ENCODE data around the gene AGTRAP. TPM values are rescaled to one million over a fixed set of nuclear protein-coding genes. Genes with fewer than 3 reads are reported as not detected.

AGTRAP gene
- total and polyA plus RNA-seq, 2 of the 4 experiments (the other 2 are of a cell fraction), result 21.5 to 57.7 TPM

- peak overlapping the region; percentile 1; the same call in 1 of the 2 replicates for H2BK120ac ChIP-seq (ENCODE audit: low read depth, low read length)
- H3K23ac ChIP-seq (ENCODE audit: low read depth, low read length), result peak overlapping the region; percentile 21; the same call in 1 of the 2 replicates
- H3K27ac ChIP-seq (ENCODE audit: insufficient read depth, low read length), result peak overlapping the region; percentile 66
- no peak overlapping the region for H2BK15ac ChIP-seq (ENCODE audit: low read depth, low read length)
- H4K20me1 ChIP-seq (ENCODE audit: insufficient read depth, low read length), result peaks cover 4% of the 10 kb centered on the region; the same call in 1 of the 2 replicates
- peaks cover 7% of the 10 kb centered on the region for H3K4me1 ChIP-seq (ENCODE audit: control insufficient read depth, insufficient read depth, low read length)
- no peaks in the 10 kb centered on the region for H3K9me3 ChIP-seq (ENCODE audit: control insufficient read depth, insufficient read depth, low read length)
- peak overlapping the region; percentile 95 for H3K4ac ChIP-seq (ENCODE audit: low read depth, low read length)
- H3K4me2 ChIP-seq (ENCODE audit: low read depth, low read length), result peak overlapping the region; percentile 94
- intact Hi-C loops (cut with micrococcal nuclease), result loop anchor here (2.0 to 10.0 kb wide), 2 partner anchors 66 to 462 kb away; partner anchors contain the start of gene UBIAD1
- peak overlapping the region; percentile 3; the same call in 1 of the 2 replicates for H2BK20ac ChIP-seq (ENCODE audit: low read depth, low read length)
- peaks cover 22 to 29% of the 10 kb centered on the region in 2 experiments for H3K79me1 ChIP-seq (ENCODE audit: low read depth in 1 of 2, low read length in 2 of 2)
- H4K8ac ChIP-seq (ENCODE audit: low read depth in 2 of 2, low read length in 2 of 2), result peak overlapping the region; percentile 86 to 95; a peak in 3 of 4 replicates
- peak overlapping the region; percentile 37 for H2AK5ac ChIP-seq (ENCODE audit: low read depth, low read length)
- peak overlapping the region; percentile 54 for H3K56ac ChIP-seq (ENCODE audit: extremely low read depth, insufficient read depth, low read length)
- peak overlapping the region; percentile 27 for H3K14ac ChIP-seq (replicated peaks; ENCODE audit: low read depth, low read length)
- H3K36me3 ChIP-seq (ENCODE audit: control insufficient read depth, insufficient read depth, low read length), result no peaks in the 10 kb centered on the region
- no peak overlapping the region for H4K5ac ChIP-seq (ENCODE audit: low read depth, low read length)
- 23% methylated on average over 7 of the region's 15 CpGs; no CpG with 5 or more reads in 1 of the 2 experiments for WGBS, 2 experiments (ENCODE audit: extremely low coverage in 2 of 2, insufficient read length in 1 of 2)
- in situ Hi-C loops (cut with MboI; ENCODE audit: low sequenced_read_pairs), result no loop called here
- ATAC-seq (ENCODE audit: low read depth) (peak; percentile 34), DNase-seq (peak; percentile 79)
- POLR2A ChIA-PET (ENCODE audit: unreplicated experiment), result interaction anchor here (0.8 kb wide), 2 partner anchors 28 to 67 kb away, joined by 3 read pairs; no protein-coding TSS in a partner anchor
- CTCF ChIA-PET, result no interaction called here
- peak overlapping the region; percentile 91 for H3K9ac ChIP-seq (ENCODE audit: low read depth, low read length)
- peak overlapping the region; percentile 65 for H2BK5ac ChIP-seq (ENCODE audit: low read depth, low read length, poor library complexity, severe bottlenecking)
- peak overlapping the region; percentile 100 for H2AFZ ChIP-seq (replicated peaks; ENCODE audit: low read length, poor library complexity)
- BruUV-seq (replicated peaks), result no TSS peak
- peak overlapping the region; percentile 89 for H4K91ac ChIP-seq (ENCODE audit: insufficient read depth, low read depth, low read length)
- dilution Hi-C loops (cut with HindIII; ENCODE audit: low sequenced_read_pairs, unreplicated experiment), result no loop called here
- peak overlapping the region; percentile 92 for H2AK9ac ChIP-seq (replicated peaks; ENCODE audit: low read depth, low read length, poor library complexity)
- peak; percentile 80 for TF ChIP-seq NFE2L2 (IDR thresholded peaks at IDR 0.05; ENCODE audit: low read depth, low read length)
- TF ChIP-seq RCOR1 (IDR thresholded peaks at IDR 0.05; ENCODE audit: insufficient replicate concordance, low read length), result no peak
- TF ChIP-seq FOS (IDR thresholded peaks at IDR 0.05; ENCODE audit: low read depth, low read length), result peak; percentile 67
- TF ChIP-seq CEBPB (IDR thresholded peaks at IDR 0.05; ENCODE audit: low read depth, low read length), result peak; percentile 99
- peak; percentile 74; the same call in 1 of the 2 replicates for TF ChIP-seq MXI1 (IDR thresholded peaks at IDR 0.05; ENCODE audit: borderline replicate concordance, low read depth, low read length)
- no peak for TF ChIP-seq RFX5 (IDR thresholded peaks at IDR 0.05; ENCODE audit: low read depth, low read length)
- no peak for TF ChIP-seq MAZ (IDR thresholded peaks at IDR 0.05; ENCODE audit: borderline replicate concordance, low read depth, low read length)
- TF ChIP-seq, protein P1, sequence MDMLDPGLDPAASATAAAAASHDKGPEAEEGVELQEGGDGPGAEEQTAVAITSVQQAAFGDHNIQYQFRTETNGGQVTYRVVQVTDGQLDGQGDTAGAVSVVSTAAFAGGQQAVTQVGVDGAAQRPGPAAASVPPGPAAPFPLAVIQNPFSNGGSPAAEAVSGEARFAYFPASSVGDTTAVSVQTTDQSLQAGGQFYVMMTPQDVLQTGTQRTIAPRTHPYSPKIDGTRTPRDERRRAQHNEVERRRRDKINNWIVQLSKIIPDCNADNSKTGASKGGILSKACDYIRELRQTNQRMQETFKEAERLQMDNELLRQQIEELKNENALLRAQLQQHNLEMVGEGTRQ (IDR thresholded peaks at IDR 0.05; ENCODE audit: low read depth, low read length), result peak; percentile 34; the same call in 1 of the 2 replicates
- TF ChIP-seq, protein P2, sequence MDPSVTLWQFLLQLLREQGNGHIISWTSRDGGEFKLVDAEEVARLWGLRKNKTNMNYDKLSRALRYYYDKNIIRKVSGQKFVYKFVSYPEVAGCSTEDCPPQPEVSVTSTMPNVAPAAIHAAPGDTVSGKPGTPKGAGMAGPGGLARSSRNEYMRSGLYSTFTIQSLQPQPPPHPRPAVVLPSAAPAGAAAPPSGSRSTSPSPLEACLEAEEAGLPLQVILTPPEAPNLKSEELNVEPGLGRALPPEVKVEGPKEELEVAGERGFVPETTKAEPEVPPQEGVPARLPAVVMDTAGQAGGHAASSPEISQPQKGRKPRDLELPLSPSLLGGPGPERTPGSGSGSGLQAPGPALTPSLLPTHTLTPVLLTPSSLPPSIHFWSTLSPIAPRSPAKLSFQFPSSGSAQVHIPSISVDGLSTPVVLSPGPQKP (IDR thresholded peaks at IDR 0.05; ENCODE audit: borderline replicate concordance, low read depth, low read length), result no peak
- no peak for TF ChIP-seq BHLHE40 (IDR thresholded peaks at IDR 0.05; ENCODE audit: low read depth, low read length)
- H3K4me3 ChIP-seq (ENCODE audit: insufficient read depth, low read depth, low read length), result peak overlapping the region; percentile 80
- H3K9me1 ChIP-seq (ENCODE audit: insufficient read depth, low read length), result peaks cover 16% of the 10 kb centered on the region; the same call in 1 of the 2 replicates
- H3K18ac ChIP-seq (ENCODE audit: low read depth, low read length), result peak overlapping the region; percentile 12; the same call in 1 of the 2 replicates
- H3K27me3 ChIP-seq (ENCODE audit: control insufficient read depth, insufficient read depth, low read length), result no peaks in the 10 kb centered on the region
Observed at GRCh38 chr1:11736746-11737639, 1.1 kb downstream of the AGTRAP start.

Data from IMR-90 (cell line).